Measurements from ENCODE around the gene DPH3.

Gene DPH3

GRCh38 chr3:16222547-16222946 lies 42.2 kb downstream of the DPH3 start:
- H3K4me3 ChIP-seq (ENCODE audit: low read length): no peak overlapping the region
- no peak for TF ChIP-seq CTCF (conservative IDR thresholded peaks at IDR 0.05; ENCODE audit: low read depth, low read length)
- DNase-seq (ENCODE audit: low read depth): no peak

- H3K4me3 ChIP-seq (ENCODE audit: low read length): no peak overlapping the region
- DNase-seq (ENCODE audit: low read depth): no peak
- no peak for TF ChIP-seq CTCF (conservative IDR thresholded peaks at IDR 0.05; ENCODE audit: low read depth, low read length)
Observed at GRCh38 chr3:16221990-16222389, 42.8 kb downstream of the DPH3 start.

- no peak for TF ChIP-seq CTCF (conservative IDR thresholded peaks at IDR 0.05; ENCODE audit: low read depth, low read length)
- DNase-seq (ENCODE audit: low read depth): no peak
- no peak overlapping the region for H3K4me3 ChIP-seq (ENCODE audit: low read length)
Observed at GRCh38 chr3:16219777-16220176, 45.0 kb downstream of the DPH3 start.

- DNase-seq (ENCODE audit: low read depth): no peak
- no peak for TF ChIP-seq CTCF (conservative IDR thresholded peaks at IDR 0.05; ENCODE audit: low read depth, low read length)
- no peak overlapping the region for H3K4me3 ChIP-seq (ENCODE audit: low read length)
Observed at GRCh38 chr3:16216373-16216935, 48.3 kb downstream of the DPH3 start.

- TF ChIP-seq CTCF (conservative IDR thresholded peaks at IDR 0.05; ENCODE audit: low read depth, low read length): no peak
- no peak for DNase-seq (ENCODE audit: low read depth)
Observed at GRCh38 chr3:16214366-16214765, 50.4 kb downstream of the DPH3 start.

GRCh38 chr3:16211176-16211904 lies 53.4 kb downstream of the DPH3 start:
- no peak for TF ChIP-seq CTCF (conservative IDR thresholded peaks at IDR 0.05; ENCODE audit: low read depth, low read length)
- no peak overlapping the region for H3K4me3 ChIP-seq (ENCODE audit: low read length)
- DNase-seq (ENCODE audit: low read depth): no peak

More at GRCh38 chr3:16214366-16214765, 50.4 kb downstream of the DPH3 start:
- no peak overlapping the region for H3K4me3 ChIP-seq (ENCODE audit: low read length)
